ENCODE measurements around the gene BORCS6.

The BORCS6 gene

GRCh38 chr17:8138672-8139371, 51.2 kb downstream of the BORCS6 start:
- TF ChIP-seq CTCF (IDR thresholded peaks at IDR 0.05; ENCODE audit: low read depth, low read length, missing control alignments), result peak; percentile 88
- H3K4me3 ChIP-seq (ENCODE audit: low read depth, low read length), result peak overlapping the region; percentile 43
- DNase-seq (ENCODE audit: low read depth), result peak; percentile 96
- in situ Hi-C loops (cut with HindIII; ENCODE audit: low sequenced_read_pairs), result no loop called here

- no peak for DNase-seq (ENCODE audit: low read depth)
- peak overlapping the region; percentile 43 for H3K4me3 ChIP-seq (ENCODE audit: low read depth, low read length)
- TF ChIP-seq CTCF (IDR thresholded peaks at IDR 0.05; ENCODE audit: low read depth, low read length, missing control alignments), result no peak
- in situ Hi-C loops (cut with HindIII; ENCODE audit: low sequenced_read_pairs), result no loop called here
Observed at GRCh38 chr17:8138374-8138671, 51.7 kb downstream of the BORCS6 start.

Data from astrocyte of the cerebellum (primary cell).